Brain microvascular endothelial cell (primary cell): ENCODE measurements around the gene CRHR1.

Experiments
- DNase-seq: peaks from one replicate; pipeline ENCODE4 v3.0.0-alpha.2; 2020
- H3K27ac ChIP-seq: fragments of 250-450 bp; sonication (Bioruptor Pico); 2 replicates; pipeline ENCODE4 v1.5.1; 2020; ENCODE audit warnings: mild to moderate bottlenecking, moderate library complexity
- H3K27me3 ChIP-seq: fragments of 250-450 bp; sonication (Bioruptor Pico); replicated peaks from 2 replicates; pipeline ENCODE4 v1.5.1; 2020; ENCODE audit warnings: mild to moderate bottlenecking
- H3K36me3 ChIP-seq: fragments of 250-450 bp; sonication (Bioruptor Pico); replicated peaks from 2 replicates; pipeline ENCODE4 v1.5.1; 2020; ENCODE audit warnings: mild to moderate bottlenecking
- H3K4me3 ChIP-seq: 2 replicates; pipeline ENCODE4 v1.5.1; 2011; ENCODE audit warnings: low read depth, mild to moderate bottlenecking, control low read depth, low read length, moderate library complexity
- in situ Hi-C: cut with HindIII; loops from 2 replicates; pipeline ENCODE4 v1.10.0; 2017; ENCODE audit warnings: low sequenced_read_pairs, low pct_ligation_motif_present
- TF ChIP-seq, protein P1 (sequence below): IDR thresholded peaks from 2 replicates; pipeline ENCODE4 v1.5.1; 2011; ENCODE audit warnings: low read depth, mild to moderate bottlenecking, moderate library complexity, low read length, control low read depth, inconsistent platforms; ENCODE audit errors: missing control alignments

The CRHR1 gene

GRCh38 chr17:45825792-45826191 lies 41.7 kb downstream of the CRHR1 start:
- no peak for DNase-seq
- Histone ChIP-seq H3K4me3 (no peak overlapping the region), H3K27ac (no peak overlapping the region), H3K27me3 (no peaks in the 10 kb centered on the region), H3K36me3 (no peaks in the 10 kb centered on the region)
- TF ChIP-seq, protein P1, sequence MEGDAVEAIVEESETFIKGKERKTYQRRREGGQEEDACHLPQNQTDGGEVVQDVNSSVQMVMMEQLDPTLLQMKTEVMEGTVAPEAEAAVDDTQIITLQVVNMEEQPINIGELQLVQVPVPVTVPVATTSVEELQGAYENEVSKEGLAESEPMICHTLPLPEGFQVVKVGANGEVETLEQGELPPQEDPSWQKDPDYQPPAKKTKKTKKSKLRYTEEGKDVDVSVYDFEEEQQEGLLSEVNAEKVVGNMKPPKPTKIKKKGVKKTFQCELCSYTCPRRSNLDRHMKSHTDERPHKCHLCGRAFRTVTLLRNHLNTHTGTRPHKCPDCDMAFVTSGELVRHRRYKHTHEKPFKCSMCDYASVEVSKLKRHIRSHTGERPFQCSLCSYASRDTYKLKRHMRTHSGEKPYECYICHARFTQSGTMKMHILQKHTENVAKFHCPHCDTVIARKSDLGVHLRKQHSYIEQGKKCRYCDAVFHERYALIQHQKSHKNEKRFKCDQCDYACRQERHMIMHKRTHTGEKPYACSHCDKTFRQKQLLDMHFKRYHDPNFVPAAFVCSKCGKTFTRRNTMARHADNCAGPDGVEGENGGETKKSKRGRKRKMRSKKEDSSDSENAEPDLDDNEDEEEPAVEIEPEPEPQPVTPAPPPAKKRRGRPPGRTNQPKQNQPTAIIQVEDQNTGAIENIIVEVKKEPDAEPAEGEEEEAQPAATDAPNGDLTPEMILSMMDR: no peak
- in situ Hi-C loops: no loop called here

DNA sequence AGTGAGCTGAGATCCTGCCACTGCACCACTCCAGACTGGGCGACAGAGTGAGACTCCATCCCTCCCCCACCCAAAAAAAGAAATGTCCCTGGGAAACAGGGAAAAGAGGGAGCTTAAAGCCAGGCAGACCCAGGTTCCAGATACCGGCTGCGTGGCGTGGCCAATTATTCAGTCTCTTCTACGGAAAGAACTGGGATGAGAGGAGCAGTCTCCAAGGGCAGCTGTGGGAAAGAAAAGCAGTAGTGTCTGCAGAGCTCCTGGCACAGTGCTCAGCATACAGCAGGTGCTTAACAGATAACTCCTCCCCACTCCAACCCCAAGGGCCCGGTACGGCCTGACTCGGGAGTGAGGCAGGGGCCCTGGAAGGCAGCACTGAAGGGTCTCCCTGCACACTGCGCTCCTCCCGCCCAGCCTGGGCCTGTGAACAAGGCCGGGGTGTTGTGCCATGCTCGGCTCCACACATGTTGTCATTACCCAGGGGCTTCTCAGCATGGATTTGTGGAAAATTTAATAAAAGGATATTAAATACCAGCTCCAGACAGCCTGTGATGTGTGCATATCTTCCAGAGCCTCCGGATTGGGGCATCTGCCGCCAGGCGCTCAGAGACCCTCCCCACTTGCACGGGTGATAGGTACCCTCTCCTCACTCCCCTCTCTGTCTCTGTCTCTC lies 42.9 kb downstream of the CRHR1 start:
- no peaks in the 10 kb centered on the region for H3K36me3 ChIP-seq
- H3K27ac ChIP-seq: no peak overlapping the region
- no peak for DNase-seq
- in situ Hi-C loops: no loop called here
- no peak overlapping the region for H3K4me3 ChIP-seq
- H3K27me3 ChIP-seq: no peaks in the 10 kb centered on the region
- TF ChIP-seq, protein P1: no peak

DNA sequence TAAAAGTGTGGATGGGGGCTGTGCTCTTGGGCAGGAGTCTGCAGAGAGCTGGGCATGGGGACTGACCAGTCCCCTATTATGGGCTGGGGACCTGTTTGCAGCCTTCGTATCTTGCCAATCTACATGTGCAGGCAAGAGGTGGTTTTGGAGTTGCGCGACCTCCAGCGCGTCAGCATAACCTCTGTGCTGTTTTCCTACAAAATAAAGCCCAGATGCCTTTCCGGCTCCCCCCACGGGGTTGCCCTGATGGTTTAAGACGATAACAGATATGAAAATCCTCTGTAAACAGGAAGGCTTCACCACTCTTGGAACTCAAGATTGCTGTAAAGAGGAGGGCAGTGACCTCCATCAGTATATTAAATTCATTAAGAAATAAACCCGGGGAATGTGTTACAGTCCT lies 44.1 kb downstream of the CRHR1 start:
- no peak for DNase-seq
- TF ChIP-seq, protein P1: no peak

GRCh38 chr17:45828582-45829133 lies 44.5 kb downstream of the CRHR1 start:
- TF ChIP-seq, protein P1: no peak

More for the DNA sequence above, 44.1 kb downstream of the CRHR1 start:
- Histone ChIP-seq H3K4me3 (no peak overlapping the region), H3K27ac (no peak overlapping the region), H3K36me3 (no peaks in the 10 kb centered on the region), H3K27me3 (no peaks in the 10 kb centered on the region)
- in situ Hi-C loops: no loop called here

DNA sequence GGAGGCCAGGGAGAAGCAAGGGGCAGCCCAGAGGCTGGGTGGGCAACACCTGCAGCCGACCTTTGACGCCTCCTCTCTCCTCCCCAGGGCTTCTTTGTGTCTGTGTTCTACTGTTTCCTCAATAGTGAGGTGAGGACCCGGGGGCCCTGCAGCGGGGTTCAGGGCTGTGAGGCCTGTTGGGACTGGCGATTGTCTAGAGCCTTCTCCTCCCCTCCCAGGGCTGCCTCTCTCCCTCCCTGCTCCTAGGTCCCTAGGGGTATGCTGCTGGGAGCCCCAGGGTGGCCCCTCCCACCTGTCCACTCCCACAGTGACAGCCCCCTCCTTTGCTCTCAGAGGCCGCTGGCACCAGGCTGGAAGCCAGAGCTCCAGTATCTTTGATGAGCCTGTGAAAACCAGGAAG lies 49.8 kb downstream of the CRHR1 start:
- no peak overlapping the region for H3K4me3 ChIP-seq
- H3K36me3 ChIP-seq: no peaks in the 10 kb centered on the region
- no peak for DNase-seq
- H3K27ac ChIP-seq: no peak overlapping the region
- no peaks in the 10 kb centered on the region for H3K27me3 ChIP-seq
- in situ Hi-C loops: no loop called here
- TF ChIP-seq, protein P1: no peak

More at GRCh38 chr17:45828582-45829133, 44.5 kb downstream of the CRHR1 start:
- no peak overlapping the region for H3K4me3 ChIP-seq
- DNase-seq: no peak
- in situ Hi-C loops: no loop called here
- H3K27me3 ChIP-seq: no peaks in the 10 kb centered on the region
- no peaks in the 10 kb centered on the region for H3K36me3 ChIP-seq
- no peak overlapping the region for H3K27ac ChIP-seq
